ENCODE measurements around the gene OTULIN.

The OTULIN gene

DNA sequence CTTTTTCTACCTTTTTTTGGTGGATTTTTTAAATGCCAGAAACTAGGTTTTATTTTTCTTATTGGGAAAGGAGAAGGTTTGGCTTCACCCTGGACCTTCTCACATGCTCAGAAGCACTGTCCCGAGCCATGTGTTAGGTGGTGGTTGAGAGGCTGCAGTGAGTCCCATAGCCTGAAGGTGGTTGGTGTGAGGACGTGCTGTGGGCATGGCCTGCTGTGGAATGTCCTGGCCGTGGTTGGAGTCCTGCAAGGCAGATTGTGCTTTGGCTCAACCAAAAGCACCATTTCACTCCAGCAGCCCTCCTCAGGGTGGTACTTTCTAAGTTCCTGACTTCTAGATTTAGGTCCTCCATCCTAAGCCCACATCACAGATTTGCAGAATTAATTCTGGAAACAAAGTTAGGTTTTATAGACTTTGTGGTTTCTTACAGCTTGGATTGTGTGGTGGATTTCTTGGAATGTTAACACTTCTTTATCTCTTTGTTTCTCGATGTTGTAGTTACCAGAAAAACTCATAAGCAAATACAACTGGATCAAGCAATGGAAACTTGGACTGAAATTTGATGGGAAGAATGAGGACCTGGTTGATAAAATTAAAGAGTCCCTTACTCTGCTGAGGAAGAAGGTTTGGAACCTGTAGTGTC is 22.6 kb downstream of the OTULIN start:
- H3K4me3 ChIP-seq (ENCODE audit: low read depth, low read length), result no peak overlapping the region
- TF ChIP-seq, protein P1, sequence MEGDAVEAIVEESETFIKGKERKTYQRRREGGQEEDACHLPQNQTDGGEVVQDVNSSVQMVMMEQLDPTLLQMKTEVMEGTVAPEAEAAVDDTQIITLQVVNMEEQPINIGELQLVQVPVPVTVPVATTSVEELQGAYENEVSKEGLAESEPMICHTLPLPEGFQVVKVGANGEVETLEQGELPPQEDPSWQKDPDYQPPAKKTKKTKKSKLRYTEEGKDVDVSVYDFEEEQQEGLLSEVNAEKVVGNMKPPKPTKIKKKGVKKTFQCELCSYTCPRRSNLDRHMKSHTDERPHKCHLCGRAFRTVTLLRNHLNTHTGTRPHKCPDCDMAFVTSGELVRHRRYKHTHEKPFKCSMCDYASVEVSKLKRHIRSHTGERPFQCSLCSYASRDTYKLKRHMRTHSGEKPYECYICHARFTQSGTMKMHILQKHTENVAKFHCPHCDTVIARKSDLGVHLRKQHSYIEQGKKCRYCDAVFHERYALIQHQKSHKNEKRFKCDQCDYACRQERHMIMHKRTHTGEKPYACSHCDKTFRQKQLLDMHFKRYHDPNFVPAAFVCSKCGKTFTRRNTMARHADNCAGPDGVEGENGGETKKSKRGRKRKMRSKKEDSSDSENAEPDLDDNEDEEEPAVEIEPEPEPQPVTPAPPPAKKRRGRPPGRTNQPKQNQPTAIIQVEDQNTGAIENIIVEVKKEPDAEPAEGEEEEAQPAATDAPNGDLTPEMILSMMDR (IDR thresholded peaks at IDR 0.05; ENCODE audit: insufficient read depth, low read depth, low read length, missing control alignments), result no peak
- no peak for DNase-seq (ENCODE audit: low read depth)

DNA sequence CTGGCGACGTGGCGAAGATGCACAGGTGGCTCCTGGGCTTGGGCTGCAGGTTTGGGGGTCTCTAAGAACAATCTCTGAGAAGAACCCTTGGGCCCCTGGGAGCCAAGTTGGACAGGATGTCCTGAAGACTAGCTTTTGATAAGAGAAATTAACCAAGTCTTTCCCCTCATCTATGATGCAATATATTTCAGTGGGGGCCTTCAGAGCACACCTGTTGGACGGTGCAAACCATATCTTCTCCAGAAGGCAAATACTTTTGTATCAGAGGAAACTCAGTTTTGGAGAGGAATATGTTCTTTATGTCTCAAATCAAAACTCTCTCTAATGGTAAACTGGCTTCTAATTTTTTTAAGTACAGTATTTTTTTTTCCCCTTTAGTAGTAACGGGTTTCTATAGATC is 28.6 kb downstream of the OTULIN start:
- DNase-seq (ENCODE audit: low read depth), result no peak
- TF ChIP-seq, protein P1 (IDR thresholded peaks at IDR 0.05; ENCODE audit: insufficient read depth, low read depth, low read length, missing control alignments), result no peak
- H3K4me3 ChIP-seq (ENCODE audit: low read depth, low read length), result no peak overlapping the region

DNA sequence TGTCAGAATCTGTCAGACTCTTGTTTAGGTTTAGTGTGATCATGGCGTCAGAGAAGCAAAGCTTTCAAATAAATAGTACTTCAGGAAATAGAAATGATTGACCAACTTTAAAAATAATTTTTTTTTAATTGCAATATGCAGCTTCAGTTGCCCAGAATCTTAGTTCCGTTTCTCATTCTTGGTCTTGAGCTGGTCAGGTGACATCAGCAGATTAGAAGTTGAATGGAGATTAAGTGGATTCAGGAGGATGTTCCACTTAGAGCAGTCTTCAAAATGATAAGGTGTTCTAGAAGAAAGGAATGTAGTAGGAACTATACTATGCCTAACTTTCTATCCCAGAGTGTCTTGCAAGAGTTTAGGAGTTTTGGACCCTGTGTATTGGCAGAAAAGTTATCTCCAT is 30.6 kb downstream of the OTULIN start:
- H3K4me3 ChIP-seq (ENCODE audit: low read depth, low read length), result no peak overlapping the region
- TF ChIP-seq, protein P1 (IDR thresholded peaks at IDR 0.05; ENCODE audit: insufficient read depth, low read depth, low read length, missing control alignments), result no peak
- no peak for DNase-seq (ENCODE audit: low read depth)

DNA sequence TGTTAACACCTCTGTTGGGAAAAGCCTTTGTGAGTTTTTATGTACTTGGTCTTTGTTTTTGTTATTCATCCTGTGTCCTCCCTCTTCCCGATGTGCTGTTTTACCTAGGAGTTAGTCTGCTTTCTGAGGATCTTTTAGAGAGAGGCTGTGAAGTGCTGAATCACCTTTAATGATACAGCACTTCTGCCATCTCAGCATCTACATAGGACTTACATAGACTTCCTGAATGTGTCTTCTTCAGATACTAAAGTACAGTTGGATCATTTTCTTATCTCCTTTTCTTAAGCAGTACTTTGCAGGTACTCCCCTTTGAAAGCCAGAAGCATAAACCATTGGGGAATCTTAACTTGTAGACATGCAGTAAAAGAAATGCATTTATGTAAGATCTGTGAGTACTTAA is 31.5 kb downstream of the OTULIN start:
- no peak overlapping the region for H3K4me3 ChIP-seq (ENCODE audit: low read depth, low read length)
- DNase-seq (ENCODE audit: low read depth), result no peak
- TF ChIP-seq, protein P1 (IDR thresholded peaks at IDR 0.05; ENCODE audit: insufficient read depth, low read depth, low read length, missing control alignments), result no peak

DNA sequence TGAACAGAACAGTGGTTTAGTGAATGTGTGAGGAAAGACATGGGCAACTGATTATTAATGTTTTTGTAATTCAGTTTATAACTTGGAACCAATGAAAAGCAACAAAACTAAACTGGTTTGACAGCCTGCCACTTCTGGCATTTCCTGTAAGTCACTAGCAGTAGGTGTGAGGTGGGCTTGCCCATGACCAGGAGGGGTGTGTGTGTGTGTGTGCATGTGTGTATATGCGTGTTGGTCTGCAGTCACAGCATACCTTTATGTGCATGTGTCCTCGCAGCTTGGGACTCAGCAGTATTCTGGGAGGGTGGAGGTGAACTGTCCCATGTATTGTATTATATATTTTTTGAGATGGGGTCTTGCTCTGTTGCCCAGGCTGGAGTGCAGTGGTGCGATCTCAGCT is 32.3 kb downstream of the OTULIN start:
- H3K4me3 ChIP-seq (ENCODE audit: low read depth, low read length), result no peak overlapping the region
- TF ChIP-seq, protein P1 (IDR thresholded peaks at IDR 0.05; ENCODE audit: insufficient read depth, low read depth, low read length, missing control alignments), result no peak
- no peak for DNase-seq (ENCODE audit: low read depth)

DNA sequence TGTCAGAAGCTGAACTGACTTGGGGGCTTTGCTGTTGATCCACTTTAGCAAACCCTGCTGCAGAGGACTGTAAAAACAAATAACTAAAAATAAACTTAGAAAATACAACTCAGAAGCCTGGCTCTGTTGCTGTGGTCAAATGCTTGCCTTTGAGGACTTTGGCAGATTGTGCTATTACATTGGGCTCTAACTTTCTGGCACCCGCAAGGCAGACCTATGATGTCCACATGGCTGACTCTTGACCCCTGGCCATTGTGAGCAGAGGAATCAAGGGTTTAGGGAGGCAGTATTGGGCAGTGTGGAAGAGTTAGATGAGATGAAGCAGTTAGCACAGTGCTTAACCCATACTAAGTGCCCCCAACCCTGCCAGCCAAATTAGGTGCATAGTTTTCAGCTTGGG is 34.0 kb downstream of the OTULIN start:
- H3K4me3 ChIP-seq (ENCODE audit: low read depth, low read length), result no peak overlapping the region
- no peak for DNase-seq (ENCODE audit: low read depth)

More for the DNA sequence above, 34.0 kb downstream of the OTULIN start:
- TF ChIP-seq, protein P1 (IDR thresholded peaks at IDR 0.05; ENCODE audit: insufficient read depth, low read depth, low read length, missing control alignments), result no peak
